ENCODE results near the gene CLDN9.

DNA sequence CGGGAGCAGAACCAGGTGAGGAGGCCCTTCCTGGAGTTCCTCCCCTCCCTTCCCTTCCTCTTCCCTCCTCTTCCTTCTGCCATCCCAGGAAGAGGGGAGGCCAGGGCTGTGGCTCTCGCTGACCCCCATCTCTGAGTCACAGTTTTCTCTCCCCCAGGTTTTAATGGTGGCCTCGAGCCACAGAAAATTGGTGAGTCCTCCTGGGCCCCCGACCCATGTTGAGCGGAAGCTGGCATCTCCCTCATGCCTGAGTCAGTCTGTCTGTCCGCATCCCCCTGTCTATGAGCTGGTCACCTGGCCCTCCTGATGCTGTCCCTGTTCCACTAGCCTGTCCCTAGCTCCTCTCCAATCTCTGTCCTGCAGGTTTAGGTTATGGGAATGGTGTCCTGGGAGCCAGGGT, 12.8 kb upstream of the CLDN9 start:
- TF ChIP-seq EZH2 (IDR thresholded peaks at IDR 0.05) = no peak
- no peak for TF ChIP-seq POLR2AphosphoS5 (IDR thresholded peaks at IDR 0.05; ENCODE audit: borderline replicate concordance, low read depth, low read length)
- no peak for TF ChIP-seq FOXP2 (optimal IDR thresholded peaks at IDR 0.05; ENCODE audit: control extremely low read depth, extremely low read length, insufficient read depth)
